ENCODE measurements around the gene COL4A2.

DNA sequence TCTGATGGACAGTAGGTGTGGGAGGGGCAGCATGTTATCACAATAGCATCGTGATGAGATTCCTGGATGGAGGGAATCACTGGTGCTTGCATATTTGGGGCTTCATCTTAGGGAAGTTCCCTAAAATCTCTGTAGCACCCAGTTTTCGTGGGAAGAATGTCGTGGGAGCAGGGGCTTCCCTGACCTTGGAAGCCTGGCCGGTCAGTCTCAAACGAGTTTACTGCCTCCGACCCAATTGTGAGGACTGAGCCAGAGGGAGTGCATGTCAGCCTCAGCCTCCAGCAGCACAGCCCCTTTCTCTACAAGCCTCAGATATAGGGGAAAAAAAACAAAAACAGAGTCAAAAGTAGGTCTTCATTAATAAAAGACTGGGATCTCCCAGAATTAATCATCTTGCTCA is 32.2 kb downstream of the COL4A2 start:
- no peak for TF ChIP-seq EZH2 (IDR thresholded peaks at IDR 0.05)
- TF ChIP-seq POLR2AphosphoS5 (IDR thresholded peaks at IDR 0.05; ENCODE audit: borderline replicate concordance, low read depth, low read length), result no peak
- TF ChIP-seq FOXP2 (optimal IDR thresholded peaks at IDR 0.05; ENCODE audit: control extremely low read depth, extremely low read length, insufficient read depth), result no peak
